GM12878 (cell line): ENCODE data around the gene HOGA1. TPM values are rescaled to one million over a fixed set of nuclear protein-coding genes. Genes with fewer than 3 reads are reported as not detected.

Experiments used
- ATAC-seq: fragments of 200-7000 bp; cut with Tn5 transposase; 3 replicates; pipeline ENCODE4 v1.9.1; 2020; ENCODE audit warnings: mild to moderate bottlenecking, moderate library complexity
- BruUV-seq: library from RNA; stranded (reverse); fragments of 400-500 nt; replicated peaks from 2 replicates; lab custom pipeline; 2021; lab: Mats Ljungman, UMichigan
- CTCF ChIA-PET: fragments of 300-600 bp; sonication (Branson Sonifier 250); formaldehyde crosslinking; extraction: SDS; loops from one replicate; lab custom pipeline; 2021; ENCODE audit warnings: inconsistent platforms; lab: Yijun Ruan, JAX
- POLR2A ChIA-PET: fragments of 350-600 bp; formaldehyde crosslinking; extraction: SDS; loops from one replicate; lab custom pipeline; 2021; ENCODE audit warnings: inconsistent platforms; lab: Charles Lee
- RAD21 ChIA-PET: fragments of 300-600 bp; sonication (Branson Sonifier 250); formaldehyde crosslinking; loops from one replicate; lab custom pipeline; 2023; ENCODE audit warnings: antibody characterized with exemption; ENCODE audit not compliant: unreplicated experiment; lab: Charles Lee
- SMC1A ChIA-PET: fragments of 300-600 bp; sonication (Branson Sonifier 250); formaldehyde crosslinking; loops from one replicate; lab custom pipeline; 2023; ENCODE audit not compliant: unreplicated experiment, uncharacterized antibody; lab: Charles Lee
- DNase-seq: peaks from one replicate; pipeline ENCODE4 v3.0.0-alpha.2; 2011; ENCODE audit warnings: low read depth, low spot score
- FAIRE-seq: peaks from 3 replicates; lab custom pipeline; 2011; peaks lifted over from hg19 to GRCh38; lab: Jason Lieb, UNC
- H2AFZ ChIP-seq: 2 replicates; pipeline ENCODE4 v1.6.0; 2011; ENCODE audit warnings: low read depth, low read length, control low read depth; ENCODE audit not compliant: control insufficient read depth
- H3K27ac ChIP-seq: 2 replicates; pipeline ENCODE4 v1.5.1; 2011; ENCODE audit warnings: control low read depth; ENCODE audit not compliant: control insufficient read depth, insufficient read depth
- H3K27me3 ChIP-seq, 2 experiments: replicated peaks in 1 of 2; 2 replicates each; pipeline versions ENCODE4 v1.6.0 to v1.6.1; 2011; ENCODE audit warnings: low read length in 1 of 2; ENCODE audit not compliant: control insufficient read depth in 2 of 2, insufficient read depth in 2 of 2
- H3K36me3 ChIP-seq, 2 experiments: 2 replicates each; pipeline ENCODE4 v1.5.1; 2011; ENCODE audit warnings: low read length in 1 of 2; ENCODE audit not compliant: control insufficient read depth in 2 of 2, insufficient read depth in 2 of 2
- H3K4me1 ChIP-seq: 2 replicates; pipeline ENCODE4 v1.6.1; 2011; ENCODE audit warnings: mild to moderate bottlenecking, low read length, moderate library complexity, mixed read lengths; ENCODE audit not compliant: control insufficient read depth, insufficient read depth
- H3K4me2 ChIP-seq: 2 replicates; pipeline ENCODE4 v1.6.0; 2011; ENCODE audit warnings: control low read depth; ENCODE audit not compliant: control insufficient read depth, insufficient read depth
- H3K4me3 ChIP-seq: fragments of 200-600 bp; sonication (generic); 2 replicates; pipeline ENCODE4 v1.5.1; 2016
- H3K79me2 ChIP-seq: 2 replicates; pipeline ENCODE4 v1.6.0; 2011; ENCODE audit warnings: low read length; ENCODE audit not compliant: control insufficient read depth, insufficient read depth
- H3K9ac ChIP-seq: 2 replicates; pipeline ENCODE4 v1.8.0; 2011; ENCODE audit warnings: low read length, control low read depth, mixed read lengths; ENCODE audit not compliant: control insufficient read depth, insufficient read depth
- H3K9me3 ChIP-seq: replicated peaks from 3 replicates; pipeline ENCODE4 v1.5.1; 2011; ENCODE audit warnings: mild to moderate bottlenecking, low read length; ENCODE audit not compliant: control insufficient read depth, insufficient read depth
- H4K20me1 ChIP-seq: 2 replicates; pipeline ENCODE4 v1.6.0; 2011; ENCODE audit not compliant: control insufficient read depth, insufficient read depth
- E4F1 ChIP-seq: fragments of 450-650 bp; IDR thresholded peaks from 2 replicates; pipeline ENCODE4 v1.6.1; 2018; ENCODE audit warnings: borderline replicate concordance, mild to moderate bottlenecking; ENCODE audit not compliant: partially characterized antibody
- FOXK2 ChIP-seq: fragments of 450-650 bp; IDR thresholded peaks from 2 replicates; pipeline ENCODE4 v1.6.1; 2017; ENCODE audit warnings: mild to moderate bottlenecking, moderate library complexity
- HDAC2 ChIP-seq: fragments of 200-600 bp; sonication (generic); IDR thresholded peaks from 2 replicates; pipeline ENCODE4 v1.6.1; 2017
- KDM1A ChIP-seq: fragments of 200-600 bp; sonication (generic); IDR thresholded peaks from 2 replicates; pipeline ENCODE4 v1.6.1; 2016; ENCODE audit warnings: borderline replicate concordance
- KLF5 ChIP-seq: fragments of 450-650 bp; IDR thresholded peaks from 2 replicates; pipeline ENCODE4 v1.6.1; 2014; ENCODE audit warnings: mild to moderate bottlenecking; ENCODE audit not compliant: partially characterized antibody
- MLLT1 ChIP-seq: fragments of 450-650 bp; IDR thresholded peaks from 2 replicates; pipeline ENCODE4 v1.6.1; 2016; ENCODE audit warnings: mild to moderate bottlenecking
- MXI1 ChIP-seq: fragments of 150-350 bp; IDR thresholded peaks from 2 replicates; pipeline ENCODE4 v1.6.1; 2011; ENCODE audit warnings: low read depth, mild to moderate bottlenecking, inconsistent platforms, low read length, improper control_type of control experiment
- NBN ChIP-seq: fragments of 450-650 bp; IDR thresholded peaks from 2 replicates; pipeline ENCODE4 v1.6.1; 2016
- NFXL1 ChIP-seq: fragments of 450-650 bp; IDR thresholded peaks from 2 replicates; pipeline ENCODE4 v1.6.1; 2017; ENCODE audit warnings: antibody characterized with exemption, mild to moderate bottlenecking, borderline replicate concordance
- POLR2A ChIP-seq: IDR thresholded peaks from 2 replicates; pipeline ENCODE4 v1.6.1; 2011; ENCODE audit warnings: low read depth, mild to moderate bottlenecking, low read length
- POLR2AphosphoS2 ChIP-seq: IDR thresholded peaks from 2 replicates; pipeline ENCODE4 v1.6.1; 2011; ENCODE audit warnings: low read depth, mild to moderate bottlenecking, low read length, improper control_type of control experiment, moderate library complexity
- POU2F2 ChIP-seq: IDR thresholded peaks from 3 replicates; pipeline ENCODE4 v1.6.1; 2011; ENCODE audit warnings: low read depth, mild to moderate bottlenecking, low read length, borderline replicate concordance
- RELA ChIP-seq: fragments of 450-650 bp; IDR thresholded peaks from 2 replicates; pipeline ENCODE4 v1.8.0; 2014; ENCODE audit warnings: borderline replicate concordance; ENCODE audit not compliant: partially characterized antibody
- RFX5 ChIP-seq: IDR thresholded peaks from 2 replicates; pipeline ENCODE4 v1.6.1; 2011; ENCODE audit warnings: low read depth, low read length, improper control_type of control experiment
- SMARCA5 ChIP-seq: fragments of 450-650 bp; IDR thresholded peaks from 2 replicates; pipeline ENCODE4 v1.6.1; 2017; ENCODE audit warnings: mild to moderate bottlenecking
- SPI1 ChIP-seq: IDR thresholded peaks from 2 replicates; pipeline ENCODE4 v1.6.1; 2011; ENCODE audit warnings: low read depth, mild to moderate bottlenecking, low read length, moderate library complexity, borderline replicate concordance; ENCODE audit not compliant: insufficient read depth
- STAT3 ChIP-seq: IDR thresholded peaks from 2 replicates; pipeline ENCODE4 v1.6.1; 2011; ENCODE audit warnings: low read depth, low read length, improper control_type of control experiment
- TBL1XR1 ChIP-seq: IDR thresholded peaks from 2 replicates; pipeline ENCODE4 v1.6.1; 2012; ENCODE audit warnings: low read depth, low read length, improper control_type of control experiment
- YBX1 ChIP-seq: fragments of 450-650 bp; IDR thresholded peaks from 2 replicates; pipeline ENCODE4 v1.6.1; 2016; ENCODE audit warnings: antibody characterized with exemption
- ZNF24 ChIP-seq: fragments of 450-650 bp; IDR thresholded peaks from 2 replicates; pipeline ENCODE4 v1.6.1; 2017; ENCODE audit warnings: antibody characterized with exemption, mild to moderate bottlenecking
- WGBS: methylation state at CpG from one replicate; pipeline ENCODE4 v1.1.6; 2016; ENCODE audit warnings: low lambda C conversion rate; ENCODE audit not compliant: insufficient replicate concordance, insufficient coverage; ENCODE audit errors: missing lambda C conversion rate; 5-methylcytosine and 5-hydroxymethylcytosine counted together
- in situ Hi-C: fragments of 300-500 bp; cut with MboI; formaldehyde crosslinking; loops from 9 replicates; pipeline ENCODE4 v1.14.3; 2018; ENCODE audit warnings: mixed read lengths
- intact Hi-C: fragments of 100-400 bp; cut with micrococcal nuclease; formaldehyde crosslinking; loops from one replicate; pipeline ENCODE4 v1.14.2; 2022; ENCODE audit not compliant: unreplicated experiment
- polyA plus RNA-seq, 11 experiments: library from polyadenylated mRNA; depleted of rRNA in 4 of 11; unstranded in 6 of 11; stranded (reverse) in 5 of 11; fragments of >200 nt; fragmentation: Nextera tagmentation in 4 of 11; fragmentation: Illumina TruSeq in 1 of 11; extraction: Ambion mirVana in 4 of 11; extraction: Trizol in 1 of 11; gene quantifications; 1 replicate in 1 of 11; 2 replicates in 10 of 11; pipeline versions ENCODE4 v1.2.1 to v1.2.3, GENCODE V29; 2011 to 2016; ENCODE audit warnings: inconsistent platforms in 2 of 11, missing spikeins in 2 of 11, low read depth in 1 of 11
- total RNA-seq, 4 experiments: library from RNA; depleted of rRNA in 3 of 4; stranded (reverse); fragments of >200 nt in 3 of 4; fragmentation: Illumina TruSeq in 1 of 4; extraction: Trizol in 1 of 4; gene quantifications; 2 replicates each; pipeline versions ENCODE4 v1.2.1 to v1.2.3, GENCODE V29; 2013 to 2021

Gene HOGA1
- total and polyA plus RNA-seq, 10 of the 15 experiments (the other 5 are each of a cell fraction or from before 2014, with no cell fraction given), result 0.01 to 0.19 (median 0.06) TPM; not detected in 6

- TF ChIP-seq POLR2A (no peak), RELA (no peak), MXI1 (no peak), KLF5 (no peak), FOXK2 (no peak), SMARCA5 (no peak), RFX5 (no peak), SPI1 (no peak), NFXL1 (no peak), MLLT1 (no peak), POLR2AphosphoS2 (no peak), TBL1XR1 (no peak), ZNF24 (no peak), YBX1 (no peak), NBN (no peak), STAT3 (no peak), E4F1 (no peak), HDAC2 (no peak), KDM1A (no peak), POU2F2 (no peak)
- TF ChIP-seq, all 136 proteins: peak for 0
- WGBS, result 31% methylated on average over 4 of the region's 4 CpGs
- POLR2A ChIA-PET, result no interaction called here
- no peak overlapping the region for H3K4me3 ChIP-seq
- CTCF ChIA-PET, result interaction anchor here (1.2 kb wide), 1 partner anchor 14 kb away, joined by 3 read pairs; no protein-coding TSS in a partner anchor
- no peaks in the 10 kb centered on the region for H4K20me1 ChIP-seq
- intact Hi-C loops, result no loop called here
- H3K4me2 ChIP-seq, result no peak overlapping the region
- no peak overlapping the region for H3K27ac ChIP-seq
- DNase-seq, result no peak
- BruUV-seq, result no TSS peak
- no peak for FAIRE-seq
- H3K9ac ChIP-seq, result no peak overlapping the region
- no peaks in the 10 kb centered on the region for H3K79me2 ChIP-seq
- in situ Hi-C loops, result no loop called here
- ATAC-seq, result no peak
- no peaks in the 10 kb centered on the region for H3K36me3 ChIP-seq
- RAD21 ChIA-PET, result no interaction called here
- peaks cover 6% of the 10 kb centered on the region; the same call in 1 of the 2 replicates for H3K4me1 ChIP-seq
- H3K27me3 ChIP-seq, result no peaks in the 10 kb centered on the region; a peak in 1 of 4 replicates
- SMC1A ChIA-PET, result no interaction called here
- H2AFZ ChIP-seq, result no peak overlapping the region
- H3K9me3 ChIP-seq, result no peaks in the 10 kb centered on the region
Measured at GRCh38 chr10:97547962-97548361, 36.2 kb upstream of the HOGA1 start.
